ENCODE data around the gene STK32B.

Gene STK32B

GRCh38 chr4:5510504-5510903, 459.2 kb downstream of the STK32B start:
- DNase-seq (ENCODE audit: low spot score): no peak

GRCh38 chr4:5511791-5512190, 460.5 kb downstream of the STK32B start:
- no peak for DNase-seq (ENCODE audit: low spot score)
- no peak for TF ChIP-seq CTCF (IDR thresholded peaks at IDR 0.05; ENCODE audit: extremely low read depth, missing control alignments)

More at GRCh38 chr4:5510504-5510903, 459.2 kb downstream of the STK32B start:
- no peak for TF ChIP-seq CTCF (IDR thresholded peaks at IDR 0.05; ENCODE audit: extremely low read depth, missing control alignments)

GRCh38 chr4:5515646-5516045, 464.4 kb downstream of the STK32B start:
- DNase-seq (ENCODE audit: low spot score): no peak
- TF ChIP-seq CTCF (IDR thresholded peaks at IDR 0.05; ENCODE audit: extremely low read depth, missing control alignments): no peak

- DNase-seq (ENCODE audit: low spot score): no peak
These were observed 466.1 kb downstream of the STK32B start for GRCh38 chr4:5517372-5517771.

GRCh38 chr4:5524446-5525299, 473.4 kb downstream of the STK32B start:
- no peak for DNase-seq (ENCODE audit: low spot score)
- no peak for TF ChIP-seq CTCF (IDR thresholded peaks at IDR 0.05; ENCODE audit: extremely low read depth, missing control alignments)

More at GRCh38 chr4:5517372-5517771, 466.1 kb downstream of the STK32B start:
- TF ChIP-seq CTCF (IDR thresholded peaks at IDR 0.05; ENCODE audit: extremely low read depth, missing control alignments): no peak

- DNase-seq (ENCODE audit: low spot score): no peak
- no peak for TF ChIP-seq CTCF (IDR thresholded peaks at IDR 0.05; ENCODE audit: extremely low read depth, missing control alignments)
These were observed 475.0 kb downstream of the STK32B start for GRCh38 chr4:5526080-5526846.

- TF ChIP-seq CTCF (IDR thresholded peaks at IDR 0.05; ENCODE audit: extremely low read depth, missing control alignments): no peak
- no peak for DNase-seq (ENCODE audit: low spot score)
These were observed 475.9 kb downstream of the STK32B start for GRCh38 chr4:5527211-5527610.
